HT-29 (cell line): Measurements from ENCODE around the gene SLC30A4. TPM values are rescaled to one million over a fixed set of nuclear protein-coding genes. Genes with fewer than 3 reads are reported as not detected.

Experiments
- DNase-seq: peaks from one replicate; pipeline ENCODE4 v3.0.0-alpha.2; 2015; ENCODE audit warnings: low spot score
- small RNA-seq: library from RNA; depleted of rRNA; stranded (forward); fragments of <200 nt; gene quantifications from one replicate; pipeline ENCODE3, GENCODE V24; 2014
- total RNA-seq: library from RNA; depleted of rRNA; stranded (reverse); fragments of >200 nt; shearing (Covaris generic); gene quantifications from 2 replicates; pipeline ENCODE4 v1.2.3, GENCODE V29; 2014; rRNA removed

Gene SLC30A4
- total RNA-seq, 1 experiment from 2014 or later, result 0.03 TPM

DNA sequence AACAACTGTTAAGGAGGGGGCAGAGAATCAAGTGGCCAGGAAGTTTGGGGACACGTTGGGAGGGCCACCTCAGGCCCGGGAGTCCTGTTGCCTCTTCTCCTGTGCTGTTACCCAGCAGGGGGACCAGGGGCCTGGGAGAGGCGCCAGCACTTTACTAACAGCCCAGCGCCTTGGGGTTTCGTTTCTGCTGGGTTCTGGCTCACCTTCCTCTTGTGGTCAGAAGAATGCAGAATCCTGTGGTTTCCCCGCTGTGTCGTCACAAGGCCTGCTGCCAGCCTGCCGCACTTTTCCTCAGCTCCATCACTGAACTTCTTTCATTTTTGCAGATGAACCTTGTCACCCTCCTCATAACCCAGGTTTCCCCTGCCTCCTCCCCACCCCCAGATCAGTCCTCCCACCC is 67.7 kb downstream of the SLC30A4 start:
- peak; percentile 84 for DNase-seq

DNA sequence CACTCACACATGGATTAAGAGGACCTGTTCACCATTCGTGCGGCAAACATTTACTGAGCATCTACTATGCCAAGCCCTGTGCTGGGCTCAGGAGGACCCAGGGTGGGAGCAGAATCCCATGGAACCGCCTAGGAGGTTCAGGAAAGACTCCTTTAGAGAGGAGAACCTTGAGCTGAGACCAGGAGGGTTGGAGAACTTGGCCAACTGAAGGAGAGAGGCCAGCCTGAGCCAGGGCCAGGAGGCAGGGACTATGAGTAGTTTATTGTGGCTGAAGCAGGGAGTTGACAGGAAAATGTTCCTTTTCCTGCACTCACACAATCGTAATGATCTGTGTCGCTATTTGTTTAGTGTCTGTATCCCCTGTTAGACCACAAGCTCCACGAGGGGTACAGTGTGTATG is 71.3 kb downstream of the SLC30A4 start:
- DNase-seq, result no peak

DNA sequence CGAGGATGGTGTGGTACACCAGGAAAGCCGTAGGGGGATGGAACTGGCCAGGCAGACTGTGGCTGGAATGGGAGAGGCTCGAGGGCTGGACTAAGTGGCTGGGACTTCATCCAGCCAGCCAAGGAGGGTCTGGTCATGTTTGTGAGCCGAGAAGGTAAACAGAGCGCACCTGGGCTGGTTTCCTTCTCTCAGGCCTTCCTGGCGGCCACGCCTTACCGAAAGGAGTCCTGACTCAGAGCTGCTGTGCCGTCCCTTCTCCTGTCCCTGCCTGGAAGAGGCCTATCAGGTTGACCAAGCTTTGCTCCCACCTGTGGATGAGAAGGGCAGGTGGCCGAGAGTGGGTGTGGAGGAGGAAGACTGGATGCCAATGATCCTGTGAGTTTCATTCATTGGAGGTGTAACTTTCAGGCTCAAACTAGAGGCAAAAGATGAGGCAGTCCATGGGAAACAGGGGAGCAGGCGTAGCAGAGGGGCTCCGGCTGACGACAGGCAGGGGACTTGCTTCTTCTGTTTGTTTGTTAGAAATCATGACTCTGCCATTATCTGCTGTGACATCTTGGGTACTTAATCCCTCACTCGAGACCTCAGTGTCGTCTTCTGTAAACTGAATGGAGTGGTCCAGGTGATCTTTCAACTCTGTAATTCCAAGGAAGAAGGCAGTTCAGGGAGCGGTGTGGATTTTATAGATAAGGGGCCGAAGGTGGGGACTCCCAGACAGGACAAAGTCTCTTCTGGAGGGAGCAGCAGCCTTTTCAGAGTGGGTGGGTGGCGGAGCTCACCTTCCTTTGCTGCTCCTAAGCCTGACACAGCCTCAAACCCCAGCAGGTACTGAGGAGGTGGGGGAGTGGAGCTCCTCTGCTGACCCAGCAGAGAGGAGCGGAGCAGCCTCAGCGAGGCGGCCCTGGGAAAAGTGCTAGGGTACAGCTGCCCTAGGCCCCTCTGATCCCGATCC is 72.4 kb downstream of the SLC30A4 start:
- peak; percentile 84 for DNase-seq

DNA sequence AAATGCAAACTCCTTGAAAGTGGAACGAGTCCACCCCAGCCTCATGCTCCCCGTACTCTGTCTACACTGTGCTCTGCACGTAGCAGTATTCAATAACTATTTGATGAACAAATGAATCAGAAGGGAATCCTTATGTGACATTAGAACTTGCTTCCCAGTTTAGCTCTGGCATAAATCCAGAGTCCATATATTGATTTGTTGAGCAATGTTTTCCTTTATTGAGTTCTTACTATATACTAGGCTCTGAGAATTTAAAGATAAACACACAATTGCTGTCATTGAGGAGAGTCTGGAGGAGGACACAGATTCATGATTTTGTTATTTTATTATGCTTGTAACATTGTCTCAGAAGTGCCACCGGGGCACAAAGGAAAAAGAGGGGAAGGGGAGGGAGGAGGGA is 73.2 kb downstream of the SLC30A4 start:
- no peak for DNase-seq

DNA sequence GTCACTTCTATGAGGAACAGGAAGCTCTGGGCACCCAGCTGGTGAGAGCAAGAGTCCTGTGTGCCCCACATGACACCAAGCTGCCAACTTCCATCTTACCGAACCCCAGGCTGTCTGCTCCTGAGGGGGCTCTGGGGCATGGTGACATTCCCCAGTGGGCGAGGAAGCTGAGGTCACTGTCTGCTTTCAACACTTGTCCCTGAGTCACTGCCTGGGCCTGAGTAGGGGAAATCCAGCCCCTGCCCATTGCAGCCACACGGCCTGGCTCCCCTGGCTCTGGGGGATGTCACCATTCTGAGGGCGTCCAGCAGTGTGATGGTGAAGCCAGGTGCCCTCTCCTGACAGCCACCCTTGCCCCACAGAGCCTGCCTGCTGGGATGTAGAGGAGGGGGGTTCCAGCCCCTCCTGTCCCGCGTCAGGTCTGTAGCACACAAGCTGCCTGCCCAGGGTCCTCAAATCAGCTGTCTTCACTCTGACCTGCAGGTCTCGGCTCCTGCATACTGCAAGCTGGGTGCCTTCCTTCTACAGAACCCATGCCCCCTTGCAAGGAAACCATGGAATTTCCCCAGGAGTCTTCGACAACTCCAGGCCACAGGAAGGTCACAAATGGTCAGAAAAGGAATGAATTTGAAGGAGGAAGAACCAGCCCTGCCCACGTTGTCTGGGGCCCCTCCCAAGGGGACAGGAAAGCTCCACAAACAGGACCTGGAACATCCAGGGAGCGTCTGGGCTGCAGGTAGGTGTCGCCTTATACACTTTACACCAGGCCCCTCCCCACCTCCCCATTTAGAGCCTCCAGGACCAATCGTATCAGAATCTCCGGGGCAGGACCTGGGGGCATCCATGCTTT is 74.3 kb downstream of the SLC30A4 start:
- DNase-seq, result no peak

DNA sequence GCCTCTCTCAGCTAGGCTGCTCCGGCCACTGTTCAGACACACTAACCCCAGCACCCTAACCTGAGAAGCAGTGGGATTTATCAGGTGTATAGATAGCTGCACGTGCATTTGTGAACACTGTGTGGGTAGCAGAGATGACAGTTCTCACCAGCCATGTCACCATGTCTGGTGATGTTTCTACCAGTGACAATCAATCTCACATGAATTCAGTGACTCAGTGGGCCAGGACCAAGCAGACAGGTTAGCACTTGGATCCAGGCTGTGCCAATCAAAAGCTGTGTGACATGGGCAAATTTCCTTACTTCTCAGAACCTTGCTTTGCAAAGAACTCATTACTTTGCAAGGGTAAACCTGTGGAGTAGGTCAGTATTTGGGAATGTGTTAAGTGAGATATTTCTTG is 78.9 kb downstream of the SLC30A4 start:
- DNase-seq, result no peak

DNA sequence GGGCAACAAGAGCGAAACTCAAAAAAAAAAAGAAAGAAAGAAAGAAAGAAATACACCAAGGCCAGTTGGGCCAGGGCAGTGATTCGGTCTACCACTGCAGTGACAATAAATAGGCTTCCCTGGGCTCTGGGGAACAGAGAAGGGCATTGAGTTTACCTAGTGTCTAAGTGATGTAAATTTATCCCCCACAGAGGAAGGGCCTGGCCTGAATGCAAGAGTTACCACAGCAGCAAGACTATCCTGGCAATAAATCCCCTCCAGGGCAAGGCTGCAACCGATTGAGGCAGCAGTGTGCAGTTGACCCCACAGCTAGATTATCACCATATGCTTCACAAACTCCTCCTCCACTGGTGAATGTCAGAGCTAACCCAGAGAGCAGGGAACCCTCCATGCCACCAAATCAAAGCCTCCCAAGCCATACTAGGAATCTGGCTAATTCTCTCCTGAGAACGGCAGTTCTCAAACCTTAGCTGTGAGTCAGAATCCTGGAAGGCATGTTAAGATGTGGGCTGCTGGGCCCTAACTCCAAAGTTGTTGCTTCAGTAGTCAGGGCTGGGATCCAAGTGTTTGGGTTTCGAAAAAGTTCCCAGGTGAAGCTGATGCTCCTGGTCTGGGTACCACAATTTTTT is 79.9 kb downstream of the SLC30A4 start:
- DNase-seq, result no peak

DNA sequence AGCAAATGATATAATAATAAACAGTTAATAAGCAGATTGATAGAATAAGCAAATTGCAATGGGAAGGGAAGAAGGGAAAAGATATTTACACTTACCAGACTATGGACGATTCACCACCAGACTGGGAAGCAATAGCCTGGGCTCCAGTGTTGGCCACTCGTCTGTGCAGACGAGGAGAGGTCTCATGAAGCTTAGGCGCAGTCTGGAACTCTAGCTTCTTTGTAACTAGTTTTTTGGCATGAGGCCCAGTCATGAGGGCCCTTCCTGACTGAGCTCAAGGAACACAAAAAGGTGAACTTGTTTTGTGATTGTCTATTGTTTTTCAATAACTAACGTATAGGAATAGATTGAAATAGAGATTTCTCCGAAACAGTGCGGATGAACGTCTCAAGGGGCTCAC is 80.9 kb downstream of the SLC30A4 start:
- peak; percentile 59 for DNase-seq

DNA sequence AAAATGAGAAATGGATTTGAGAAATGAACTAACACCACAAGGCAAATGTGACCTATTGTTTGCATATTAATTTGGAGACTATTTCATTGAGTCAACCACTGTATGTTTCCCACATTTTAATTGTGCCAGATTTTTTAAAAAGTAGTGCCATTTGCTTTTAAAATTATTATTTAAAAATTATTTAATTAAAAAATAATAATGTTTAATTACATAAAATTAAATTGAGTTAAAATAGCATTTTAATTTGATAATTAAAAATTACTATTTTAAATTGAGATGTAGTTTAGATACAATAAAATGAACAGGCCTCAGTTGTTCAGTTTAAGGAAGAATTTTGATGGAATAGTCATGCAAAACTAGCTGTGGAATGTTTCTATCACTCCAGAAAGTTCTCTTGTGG is 81.5 kb downstream of the SLC30A4 start:
- DNase-seq, result no peak

DNA sequence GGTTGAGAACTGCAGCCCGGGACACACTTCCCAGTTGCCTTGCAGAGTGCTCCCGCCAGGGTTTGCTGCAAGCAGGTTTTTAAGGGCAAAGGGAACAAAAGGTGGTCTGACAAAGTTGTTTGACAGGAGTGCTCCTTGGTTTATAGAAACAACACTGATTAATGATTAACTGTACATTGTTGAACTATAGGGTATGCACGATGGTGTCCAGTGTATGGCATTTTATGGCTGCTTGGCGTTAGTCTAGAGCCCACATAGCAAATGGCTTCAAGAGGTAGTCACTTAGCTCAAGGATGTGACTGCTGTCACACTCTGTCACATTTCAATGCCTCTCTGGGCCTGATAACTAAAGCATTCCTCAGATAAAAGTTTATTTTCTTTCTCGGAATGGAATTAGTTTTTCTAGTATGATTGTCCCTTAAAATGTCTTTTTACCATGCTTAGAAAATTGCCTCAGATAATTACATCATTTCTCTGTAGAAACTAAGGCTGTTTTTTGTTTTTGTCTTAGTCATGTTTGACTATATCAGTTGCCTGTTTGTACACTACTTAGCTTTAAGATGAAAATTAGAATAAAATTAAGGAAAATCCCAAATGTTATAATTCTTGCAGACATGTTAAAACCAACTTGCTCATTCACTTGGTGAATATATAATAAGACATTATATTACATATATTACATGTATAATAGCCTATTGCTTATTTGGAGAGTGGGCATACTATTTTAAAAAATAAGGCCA is 82.9 kb downstream of the SLC30A4 start:
- DNase-seq, result peak; percentile 72

DNA sequence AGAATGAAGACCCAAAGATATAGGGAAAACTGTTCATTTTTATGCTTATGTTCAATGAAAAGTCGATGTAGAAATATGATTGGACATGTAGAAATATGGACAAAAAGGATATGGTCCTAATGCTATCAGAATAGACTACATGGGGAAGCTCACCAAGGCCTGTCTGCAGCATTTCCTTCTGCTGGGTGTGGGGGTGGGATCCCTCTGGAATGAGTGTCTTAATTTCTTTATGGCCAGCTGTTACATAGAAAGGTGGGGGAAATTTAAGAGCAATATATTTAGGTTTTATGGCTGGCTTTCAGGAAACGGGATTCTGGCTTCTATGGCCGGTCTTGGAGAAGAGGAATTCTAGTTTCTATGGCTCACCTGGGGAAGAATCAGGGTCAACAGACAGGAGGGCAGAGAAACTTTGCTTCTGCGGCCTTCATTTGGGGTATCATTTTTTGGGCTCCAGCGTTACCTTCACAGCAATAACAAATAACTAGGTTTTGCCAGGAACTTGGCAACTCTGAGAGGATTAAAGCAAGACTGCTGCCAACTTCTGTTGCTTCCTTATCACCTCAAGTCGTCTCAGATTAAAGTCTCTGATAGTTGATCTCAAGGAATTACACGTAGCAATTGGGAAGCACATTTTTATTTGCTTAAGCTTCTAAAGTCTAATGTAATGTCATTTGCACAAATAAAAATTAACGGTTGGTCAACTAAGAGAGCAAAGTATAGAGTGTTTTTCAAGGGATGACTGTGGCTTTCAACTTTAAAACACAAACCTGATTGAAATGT is 87.2 kb downstream of the SLC30A4 start:
- DNase-seq, result no peak

DNA sequence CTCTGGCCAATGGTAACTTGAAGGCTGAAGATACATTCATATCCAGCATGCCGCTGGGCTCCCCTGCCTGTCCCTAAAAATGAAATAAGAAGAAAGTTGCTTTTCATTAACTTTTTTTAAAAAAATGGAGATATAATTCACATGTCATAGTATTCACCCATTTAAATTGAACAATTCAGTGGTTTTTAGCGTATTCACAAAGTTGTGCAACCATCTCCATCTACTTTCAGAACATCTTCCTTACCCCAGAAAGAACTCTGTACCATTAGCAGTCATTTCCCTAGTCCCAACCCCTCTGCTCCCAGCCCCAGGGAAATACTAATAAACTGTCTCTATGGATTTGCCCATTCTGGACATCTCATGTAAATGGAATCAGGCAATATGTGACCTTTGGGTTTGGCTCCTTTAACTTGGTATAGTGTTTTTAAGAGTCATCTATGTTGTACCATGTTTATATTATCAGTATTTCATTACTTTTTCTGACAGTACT is 88.4 kb downstream of the SLC30A4 start:
- no peak for DNase-seq

DNA sequence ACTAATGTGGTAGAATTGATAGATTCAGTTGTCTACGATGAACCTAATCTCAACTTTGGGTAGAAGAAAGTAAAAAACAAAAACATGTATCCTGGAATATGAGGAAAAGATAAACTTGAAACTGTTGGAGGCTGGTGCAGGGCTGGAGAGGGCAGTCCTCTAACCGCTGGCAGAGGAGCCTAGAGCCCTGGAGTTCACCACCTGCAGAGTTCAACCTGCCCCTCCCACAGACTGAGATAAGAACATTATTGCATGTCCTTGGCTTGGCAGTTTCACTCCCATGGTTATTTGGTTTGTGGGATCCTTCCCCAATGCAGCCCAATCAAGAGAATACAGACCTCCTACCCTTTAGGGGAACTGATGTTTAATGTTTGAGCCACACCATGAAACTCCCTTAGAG is 91.0 kb downstream of the SLC30A4 start:
- no peak for DNase-seq

DNA sequence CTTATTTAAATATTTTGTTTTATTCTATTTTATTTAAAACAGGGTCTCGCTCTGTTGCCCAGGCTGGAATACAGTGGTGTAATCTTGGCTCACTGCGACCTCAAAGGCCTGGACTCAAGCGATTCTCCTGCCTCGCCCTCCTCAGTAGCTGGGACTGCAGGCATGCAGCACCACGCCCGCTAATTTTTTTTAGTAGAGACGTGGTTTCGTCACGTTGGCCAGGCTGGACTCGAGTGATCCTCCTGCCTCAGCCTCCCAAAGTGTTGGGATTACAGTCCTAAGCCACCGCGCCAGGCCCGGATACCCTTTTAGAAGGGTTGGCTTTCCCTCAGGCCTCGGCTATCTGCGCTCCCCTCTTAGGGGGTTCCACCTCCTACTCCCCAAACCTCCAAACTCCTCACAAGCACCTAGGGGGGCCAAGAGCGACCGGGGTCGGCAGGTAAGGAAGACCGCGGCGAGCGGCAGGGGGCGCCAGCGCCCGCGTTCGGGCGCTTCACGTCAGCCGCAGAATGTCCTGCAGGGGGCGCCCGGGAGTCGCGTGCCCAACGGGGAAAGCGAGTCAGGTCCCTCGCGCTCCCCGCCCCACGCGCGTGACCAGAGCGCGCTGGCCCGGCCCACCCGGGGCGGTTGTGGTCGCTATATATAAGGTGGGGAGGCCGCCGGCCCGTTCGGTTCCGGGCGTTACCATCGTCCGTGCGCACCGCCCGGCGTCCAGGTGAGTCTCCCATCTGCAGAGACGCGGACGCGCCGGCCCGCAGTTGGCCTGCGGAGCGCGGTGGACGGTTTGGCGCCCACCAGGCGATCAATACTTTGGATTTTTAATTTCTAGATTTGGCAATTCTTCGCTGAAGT is 92.4 kb downstream of the SLC30A4 start:
- DNase-seq, result peak; percentile 76

Small RNA genes lying within 50 kb of the gene (small RNA-seq; reads per million reads assigned to genes)
- gene DPPA5P2, result not detected
- gene SNORA41B, result not detected

Other genes with a start within 250 kb of the SLC30A4 start
- 0.53 and 0.76 TPM in 2 replicates for gene GATM, start 144.2 kb downstream of the SLC30A4 start, total RNA-seq
- 18.5 and 25.4 TPM in 2 replicates for gene BLOC1S6, start 64.6 kb upstream of the SLC30A4 start, total RNA-seq
- gene SQOR, start 112.3 kb upstream of the SLC30A4 start, total RNA-seq, result 14.5 and 20.2 TPM in 2 replicates